ENCODE results near the gene CXCL6. TPM values are rescaled to one million over a fixed set of nuclear protein-coding genes. Genes with fewer than 3 reads are reported as not detected.

Gene CXCL6
- polyA plus RNA-seq, 1 of the 3 experiments (the other 2 are of a cell fraction): 0.02 TPM

DNA sequence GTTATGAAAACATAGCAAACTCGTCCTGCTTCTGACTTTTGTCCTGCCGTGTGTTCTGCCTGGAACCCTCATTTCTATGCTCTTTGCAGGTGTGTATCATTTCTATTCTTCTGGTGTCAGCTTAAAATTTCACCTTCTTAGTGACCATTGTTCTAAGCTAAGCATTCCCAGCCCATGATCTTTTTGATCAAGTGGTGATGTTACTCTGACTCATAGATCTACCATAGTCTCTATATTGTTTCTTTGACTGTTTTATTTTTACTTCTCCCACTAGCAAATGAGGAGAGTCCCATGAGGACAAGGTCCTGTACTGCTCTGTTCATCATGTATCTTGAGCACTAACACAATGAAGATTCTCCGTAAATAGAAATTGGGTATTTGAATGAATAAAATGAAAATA is 14.1 kb upstream of the CXCL6 start:
- no peaks in the 10 kb centered on the region for H3K9me2 ChIP-seq
- H3K27ac ChIP-seq (ENCODE audit: low read depth in 2 of 2, low read length in 1 of 2): no peak overlapping the region
- no peak overlapping the region for H3K4me2 ChIP-seq
- H3K4me1 ChIP-seq (ENCODE audit: control insufficient read depth in 1 of 2, insufficient read depth in 2 of 2, low read depth in 1 of 2, low read length in 1 of 2): 0 out of 4 replicates have a peak, but pooled peaks cover 0 to 4% of the 10 kb centered on the region in 2 experiments
- no peaks in the 10 kb centered on the region for H4K20me1 ChIP-seq (ENCODE audit: insufficient read depth)
- no peak overlapping the region for H2AFZ ChIP-seq (ENCODE audit: low read depth)
- TF ChIP-seq GATA2 (CRISPR knock-in tag; IDR thresholded peaks at IDR 0.05) (no peak), GABPA (IDR thresholded peaks at IDR 0.05; ENCODE audit: low read depth) (no peak), RXRA (IDR thresholded peaks at IDR 0.05; ENCODE audit: borderline replicate concordance, low read depth) (no peak), RAD21 (IDR thresholded peaks at IDR 0.05; ENCODE audit: low read length) (no peak), NRF1 (IDR thresholded peaks at IDR 0.05; ENCODE audit: low read depth, low read length) (no peak), EZH2phosphoT487 (IDR thresholded peaks at IDR 0.05; ENCODE audit: borderline replicate concordance, low read depth) (no peak)
- TF ChIP-seq, protein P1, sequence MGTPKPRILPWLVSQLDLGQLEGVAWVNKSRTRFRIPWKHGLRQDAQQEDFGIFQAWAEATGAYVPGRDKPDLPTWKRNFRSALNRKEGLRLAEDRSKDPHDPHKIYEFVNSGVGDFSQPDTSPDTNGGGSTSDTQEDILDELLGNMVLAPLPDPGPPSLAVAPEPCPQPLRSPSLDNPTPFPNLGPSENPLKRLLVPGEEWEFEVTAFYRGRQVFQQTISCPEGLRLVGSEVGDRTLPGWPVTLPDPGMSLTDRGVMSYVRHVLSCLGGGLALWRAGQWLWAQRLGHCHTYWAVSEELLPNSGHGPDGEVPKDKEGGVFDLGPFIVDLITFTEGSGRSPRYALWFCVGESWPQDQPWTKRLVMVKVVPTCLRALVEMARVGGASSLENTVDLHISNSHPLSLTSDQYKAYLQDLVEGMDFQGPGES (IDR thresholded peaks at IDR 0.05; ENCODE audit: low read depth, low read length): no peak
- no peak overlapping the region for H3K4me3 ChIP-seq (ENCODE audit: low read depth in 2 of 2, low read length in 1 of 2)
- no peaks in the 10 kb centered on the region for H3F3A ChIP-seq (replicated peaks; ENCODE audit: insufficient read depth)
- no peak for DNase-seq
- H3K36me3 ChIP-seq (replicated peaks in 1 of 2; ENCODE audit: control insufficient read depth in 1 of 2, insufficient read depth in 2 of 2, low read length in 1 of 2): no peaks in the 10 kb centered on the region
- H3K79me2 ChIP-seq (ENCODE audit: insufficient read depth): no peaks in the 10 kb centered on the region
- CTCF ChIA-PET: interaction anchor here (1.0 kb wide), 1 partner anchor 92 kb away, joined by 3 read pairs; no protein-coding TSS in a partner anchor
- H3K27me3 ChIP-seq (ENCODE audit: insufficient read depth): no peaks in the 10 kb centered on the region
- 5% methylated on average over 3 of the region's 3 CpGs for WGBS (ENCODE audit: low lambda C conversion rate)
- POLR2A ChIA-PET: no interaction called here
- no peaks in the 10 kb centered on the region for H3K9me3 ChIP-seq
- no peak overlapping the region for H3K9ac ChIP-seq

- no peak for DNase-seq
- Histone ChIP-seq H2AFZ (ENCODE audit: low read depth) (no peak overlapping the region), H4K20me1 (ENCODE audit: insufficient read depth) (no peaks in the 10 kb centered on the region), H3K4me1 (ENCODE audit: control insufficient read depth in 1 of 2, insufficient read depth in 2 of 2, low read depth in 1 of 2, low read length in 1 of 2) (0 out of 4 replicates have a peak, but pooled peaks cover 0 to 4% of the 10 kb centered on the region in 2 experiments), H3K9me2 (no peaks in the 10 kb centered on the region), H3K79me2 (ENCODE audit: insufficient read depth) (no peaks in the 10 kb centered on the region), H3K9ac (no peak overlapping the region), H3K9me3 (no peaks in the 10 kb centered on the region), H3K27me3 (ENCODE audit: insufficient read depth) (no peaks in the 10 kb centered on the region), H3K4me3 (ENCODE audit: low read depth in 2 of 2, low read length in 1 of 2) (no peak overlapping the region), H3K4me2 (no peak overlapping the region), H3K36me3 (replicated peaks in 1 of 2; ENCODE audit: control insufficient read depth in 1 of 2, insufficient read depth in 2 of 2, low read length in 1 of 2) (no peaks in the 10 kb centered on the region), H3F3A (replicated peaks; ENCODE audit: insufficient read depth) (no peaks in the 10 kb centered on the region), H3K27ac (ENCODE audit: low read depth in 2 of 2, low read length in 1 of 2) (no peak overlapping the region)
- POLR2A ChIA-PET: no interaction called here
- CTCF ChIA-PET: interaction anchor here (1.0 kb wide), 1 partner anchor 93 kb away, joined by 3 read pairs; no protein-coding TSS in a partner anchor
- TF ChIP-seq CHD2 (IDR thresholded peaks at IDR 0.05; ENCODE audit: low read length, partially characterized antibody) (no peak), EZH2phosphoT487 (IDR thresholded peaks at IDR 0.05; ENCODE audit: borderline replicate concordance, low read depth) (no peak), FOSL2 (IDR thresholded peaks at IDR 0.05; ENCODE audit: borderline replicate concordance, low read depth) (no peak), NRF1 (IDR thresholded peaks at IDR 0.05; ENCODE audit: low read depth, low read length) (no peak), FOXJ3 (CRISPR knock-in tag; IDR thresholded peaks at IDR 0.05) (no peak), GATA2 (CRISPR knock-in tag; IDR thresholded peaks at IDR 0.05) (no peak), MEF2A (IDR thresholded peaks at IDR 0.05; ENCODE audit: borderline replicate concordance, low read depth) (no peak), GABPA (IDR thresholded peaks at IDR 0.05; ENCODE audit: low read depth) (no peak)
- TF ChIP-seq, protein P2, sequence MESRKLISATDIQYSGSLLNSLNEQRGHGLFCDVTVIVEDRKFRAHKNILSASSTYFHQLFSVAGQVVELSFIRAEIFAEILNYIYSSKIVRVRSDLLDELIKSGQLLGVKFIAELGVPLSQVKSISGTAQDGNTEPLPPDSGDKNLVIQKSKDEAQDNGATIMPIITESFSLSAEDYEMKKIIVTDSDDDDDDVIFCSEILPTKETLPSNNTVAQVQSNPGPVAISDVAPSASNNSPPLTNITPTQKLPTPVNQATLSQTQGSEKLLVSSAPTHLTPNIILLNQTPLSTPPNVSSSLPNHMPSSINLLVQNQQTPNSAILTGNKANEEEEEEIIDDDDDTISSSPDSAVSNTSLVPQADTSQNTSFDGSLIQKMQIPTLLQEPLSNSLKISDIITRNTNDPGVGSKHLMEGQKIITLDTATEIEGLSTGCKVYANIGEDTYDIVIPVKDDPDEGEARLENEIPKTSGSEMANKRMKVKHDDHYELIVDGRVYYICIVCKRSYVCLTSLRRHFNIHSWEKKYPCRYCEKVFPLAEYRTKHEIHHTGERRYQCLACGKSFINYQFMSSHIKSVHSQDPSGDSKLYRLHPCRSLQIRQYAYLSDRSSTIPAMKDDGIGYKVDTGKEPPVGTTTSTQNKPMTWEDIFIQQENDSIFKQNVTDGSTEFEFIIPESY (IDR thresholded peaks at IDR 0.05; ENCODE audit: borderline replicate concordance, low read depth): no peak
- TF ChIP-seq, protein P3, sequence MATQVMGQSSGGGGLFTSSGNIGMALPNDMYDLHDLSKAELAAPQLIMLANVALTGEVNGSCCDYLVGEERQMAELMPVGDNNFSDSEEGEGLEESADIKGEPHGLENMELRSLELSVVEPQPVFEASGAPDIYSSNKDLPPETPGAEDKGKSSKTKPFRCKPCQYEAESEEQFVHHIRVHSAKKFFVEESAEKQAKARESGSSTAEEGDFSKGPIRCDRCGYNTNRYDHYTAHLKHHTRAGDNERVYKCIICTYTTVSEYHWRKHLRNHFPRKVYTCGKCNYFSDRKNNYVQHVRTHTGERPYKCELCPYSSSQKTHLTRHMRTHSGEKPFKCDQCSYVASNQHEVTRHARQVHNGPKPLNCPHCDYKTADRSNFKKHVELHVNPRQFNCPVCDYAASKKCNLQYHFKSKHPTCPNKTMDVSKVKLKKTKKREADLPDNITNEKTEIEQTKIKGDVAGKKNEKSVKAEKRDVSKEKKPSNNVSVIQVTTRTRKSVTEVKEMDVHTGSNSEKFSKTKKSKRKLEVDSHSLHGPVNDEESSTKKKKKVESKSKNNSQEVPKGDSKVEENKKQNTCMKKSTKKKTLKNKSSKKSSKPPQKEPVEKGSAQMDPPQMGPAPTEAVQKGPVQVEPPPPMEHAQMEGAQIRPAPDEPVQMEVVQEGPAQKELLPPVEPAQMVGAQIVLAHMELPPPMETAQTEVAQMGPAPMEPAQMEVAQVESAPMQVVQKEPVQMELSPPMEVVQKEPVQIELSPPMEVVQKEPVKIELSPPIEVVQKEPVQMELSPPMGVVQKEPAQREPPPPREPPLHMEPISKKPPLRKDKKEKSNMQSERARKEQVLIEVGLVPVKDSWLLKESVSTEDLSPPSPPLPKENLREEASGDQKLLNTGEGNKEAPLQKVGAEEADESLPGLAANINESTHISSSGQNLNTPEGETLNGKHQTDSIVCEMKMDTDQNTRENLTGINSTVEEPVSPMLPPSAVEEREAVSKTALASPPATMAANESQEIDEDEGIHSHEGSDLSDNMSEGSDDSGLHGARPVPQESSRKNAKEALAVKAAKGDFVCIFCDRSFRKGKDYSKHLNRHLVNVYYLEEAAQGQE (IDR thresholded peaks at IDR 0.05; ENCODE audit: low read depth, low read length): no peak
These were observed 13.5 kb upstream of the CXCL6 start for GRCh38 chr4:73822812-73823504.
